Astrocyte of the cerebellum (primary cell): ENCODE measurements around the gene RPS3.

Source experiments
- DNase-seq: peaks from one replicate; pipeline ENCODE4 v3.0.0-alpha.2; 2011; ENCODE audit warnings: low read depth
- H3K4me3 ChIP-seq: 2 replicates; pipeline ENCODE4 v1.5.1; 2011; ENCODE audit warnings: mild to moderate bottlenecking, low read depth, low read length, moderate library complexity
- in situ Hi-C: cut with HindIII; loops from 2 replicates; pipeline ENCODE4 v1.10.0; 2017; ENCODE audit warnings: low sequenced_read_pairs
- TF ChIP-seq, protein P1 (sequence below): IDR thresholded peaks from 2 replicates; pipeline ENCODE4 v1.5.1; 2012; ENCODE audit warnings: low read length, low read depth, moderate library complexity, mild to moderate bottlenecking; ENCODE audit errors: missing control alignments

The RPS3 gene

DNA sequence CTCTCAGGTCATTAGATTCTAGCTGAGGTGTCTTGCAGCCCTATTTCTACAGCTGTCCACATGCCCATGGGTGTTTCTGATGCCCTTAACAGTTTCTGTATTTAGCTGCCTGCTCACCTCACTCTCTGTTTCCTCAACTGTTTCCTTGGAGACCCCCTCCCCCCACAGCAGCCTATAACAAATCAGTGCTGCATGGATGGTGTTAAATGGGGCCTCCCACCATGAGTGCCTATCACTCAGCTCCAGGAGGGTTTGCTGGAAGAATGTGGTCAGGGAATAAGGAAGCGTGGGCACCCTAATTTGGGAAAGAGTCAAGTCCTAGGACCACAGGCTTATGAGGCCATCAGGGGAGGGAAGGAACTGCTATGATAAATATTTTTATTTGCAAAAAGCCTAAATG is 25.1 kb downstream of the RPS3 start:
- TF ChIP-seq, protein P1, sequence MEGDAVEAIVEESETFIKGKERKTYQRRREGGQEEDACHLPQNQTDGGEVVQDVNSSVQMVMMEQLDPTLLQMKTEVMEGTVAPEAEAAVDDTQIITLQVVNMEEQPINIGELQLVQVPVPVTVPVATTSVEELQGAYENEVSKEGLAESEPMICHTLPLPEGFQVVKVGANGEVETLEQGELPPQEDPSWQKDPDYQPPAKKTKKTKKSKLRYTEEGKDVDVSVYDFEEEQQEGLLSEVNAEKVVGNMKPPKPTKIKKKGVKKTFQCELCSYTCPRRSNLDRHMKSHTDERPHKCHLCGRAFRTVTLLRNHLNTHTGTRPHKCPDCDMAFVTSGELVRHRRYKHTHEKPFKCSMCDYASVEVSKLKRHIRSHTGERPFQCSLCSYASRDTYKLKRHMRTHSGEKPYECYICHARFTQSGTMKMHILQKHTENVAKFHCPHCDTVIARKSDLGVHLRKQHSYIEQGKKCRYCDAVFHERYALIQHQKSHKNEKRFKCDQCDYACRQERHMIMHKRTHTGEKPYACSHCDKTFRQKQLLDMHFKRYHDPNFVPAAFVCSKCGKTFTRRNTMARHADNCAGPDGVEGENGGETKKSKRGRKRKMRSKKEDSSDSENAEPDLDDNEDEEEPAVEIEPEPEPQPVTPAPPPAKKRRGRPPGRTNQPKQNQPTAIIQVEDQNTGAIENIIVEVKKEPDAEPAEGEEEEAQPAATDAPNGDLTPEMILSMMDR: no peak
- no peak overlapping the region for H3K4me3 ChIP-seq
- in situ Hi-C loops: no loop called here
- no peak for DNase-seq

DNA sequence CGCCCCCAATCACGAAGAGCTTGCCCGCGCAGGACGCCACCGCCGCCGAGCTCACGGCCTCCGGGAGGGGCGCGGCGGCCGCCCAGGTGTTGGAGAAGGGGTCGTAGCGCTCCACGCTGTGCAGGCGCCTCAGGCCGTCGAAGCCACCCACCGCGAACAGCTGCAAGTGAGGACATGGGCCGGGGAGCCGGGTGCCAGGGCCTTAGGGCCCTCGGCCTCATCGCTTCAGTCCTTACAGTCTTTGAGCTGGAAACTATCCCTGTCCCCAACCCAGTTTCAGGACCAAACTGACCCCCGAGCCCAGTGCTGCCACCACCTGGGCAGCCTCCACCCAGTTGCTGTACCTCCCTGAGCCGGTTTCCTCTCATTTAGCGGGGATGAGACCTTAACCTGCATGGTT is 26.1 kb downstream of the RPS3 start:
- no peak overlapping the region for H3K4me3 ChIP-seq
- no peak for DNase-seq
- TF ChIP-seq, protein P1: peak; percentile 20
- in situ Hi-C loops: no loop called here

DNA sequence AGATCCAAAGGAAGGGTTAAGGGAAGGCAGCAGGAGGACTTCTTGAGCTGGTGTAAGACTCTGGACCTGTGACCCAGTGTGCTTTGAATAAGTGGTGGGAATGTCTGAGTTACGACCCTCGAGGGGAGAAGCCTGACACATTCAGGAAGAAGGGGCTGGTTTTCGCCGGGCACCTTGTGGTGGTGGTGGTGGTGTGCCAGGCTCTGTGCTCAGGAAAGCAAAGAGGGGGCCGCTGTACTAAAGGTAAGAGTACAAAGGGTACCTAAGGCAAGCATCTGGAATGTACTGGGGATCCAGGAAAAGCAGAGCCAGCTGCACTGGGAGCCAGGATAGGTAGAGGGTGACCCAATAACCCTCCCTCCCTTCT is 27.4 kb downstream of the RPS3 start:
- no peak overlapping the region for H3K4me3 ChIP-seq
- TF ChIP-seq, protein P1: no peak
- no peak for DNase-seq
- in situ Hi-C loops: no loop called here

DNA sequence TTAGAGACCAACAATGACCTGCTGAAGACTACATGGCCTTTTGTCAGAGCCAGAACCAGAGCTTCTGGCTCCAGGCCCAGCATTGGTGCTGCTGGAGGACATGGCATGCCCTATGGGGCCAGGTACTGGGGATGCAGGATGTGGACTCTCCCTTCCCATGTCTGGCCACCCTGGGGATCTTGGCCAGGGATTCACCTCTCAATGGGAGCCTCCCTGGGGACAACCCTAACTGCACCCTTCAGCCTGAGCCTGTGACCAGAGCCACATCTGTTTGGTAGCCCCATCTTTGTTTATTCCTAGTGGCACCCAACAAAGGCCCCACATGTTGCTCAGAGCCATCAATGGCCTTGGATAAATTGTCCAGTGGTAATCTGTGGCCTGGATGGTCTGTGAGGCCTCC is 27.9 kb downstream of the RPS3 start:
- no peak overlapping the region for H3K4me3 ChIP-seq
- no peak for DNase-seq
- in situ Hi-C loops: no loop called here
- TF ChIP-seq, protein P1: no peak

DNA sequence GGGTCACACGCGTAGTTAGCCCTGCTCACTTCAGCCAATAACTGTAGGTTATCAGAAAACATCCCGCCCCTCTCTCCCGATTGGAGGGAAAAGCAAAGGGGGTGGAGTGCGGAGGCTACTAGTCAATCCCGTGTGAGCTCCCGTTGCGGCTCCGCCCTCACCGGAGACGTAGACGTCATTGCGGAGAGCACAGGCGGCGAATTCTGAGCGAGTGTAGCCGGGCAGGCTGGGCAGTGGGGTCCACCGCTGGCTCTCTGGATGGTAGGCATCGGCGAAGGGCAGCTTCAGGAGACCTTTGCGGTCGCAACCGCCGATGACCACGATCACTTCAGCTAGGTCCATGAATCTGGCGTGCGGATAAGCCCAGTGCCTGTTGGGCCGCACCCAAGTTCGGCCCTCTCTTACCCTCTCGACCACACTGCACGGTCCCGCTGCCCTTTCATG is 29.0 kb downstream of the RPS3 start:
- DNase-seq: peak; percentile 67
- in situ Hi-C loops: no loop called here
- peak overlapping the region; percentile 19 for H3K4me3 ChIP-seq
- TF ChIP-seq, protein P1: no peak

DNA sequence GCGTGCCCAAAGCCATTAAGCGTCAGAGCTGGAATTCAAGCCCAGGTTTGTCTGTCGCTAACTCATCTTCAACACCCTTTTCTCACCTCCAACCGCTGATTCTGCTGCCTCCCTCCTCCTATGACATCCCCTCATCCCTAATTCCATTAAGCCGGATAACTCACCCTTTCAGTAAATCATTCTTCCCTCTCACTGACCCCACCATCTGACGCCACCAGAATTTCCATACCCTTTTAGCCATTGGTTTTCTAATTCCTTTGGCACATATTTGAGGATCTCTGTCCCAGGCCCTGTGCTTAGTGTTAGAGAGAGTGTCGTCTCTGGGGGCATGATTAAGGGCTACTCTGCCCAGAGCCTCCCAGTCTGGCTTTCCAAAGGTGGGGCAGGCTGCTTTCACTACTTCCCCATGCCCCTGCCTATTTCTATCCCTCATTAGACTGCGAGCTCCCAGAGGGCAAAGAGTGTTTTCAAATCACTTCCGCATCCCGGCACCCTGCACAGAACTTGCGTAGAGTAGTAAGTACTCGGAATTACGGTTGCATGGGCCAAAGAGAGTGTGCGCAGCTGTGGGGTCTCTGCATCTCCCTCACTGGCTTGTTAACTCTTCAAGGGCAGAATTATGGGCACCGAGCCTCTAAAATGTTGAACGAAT is 29.8 kb downstream of the RPS3 start:
- in situ Hi-C loops: no loop called here
- TF ChIP-seq, protein P1: no peak
- no peak overlapping the region for H3K4me3 ChIP-seq
- no peak for DNase-seq

DNA sequence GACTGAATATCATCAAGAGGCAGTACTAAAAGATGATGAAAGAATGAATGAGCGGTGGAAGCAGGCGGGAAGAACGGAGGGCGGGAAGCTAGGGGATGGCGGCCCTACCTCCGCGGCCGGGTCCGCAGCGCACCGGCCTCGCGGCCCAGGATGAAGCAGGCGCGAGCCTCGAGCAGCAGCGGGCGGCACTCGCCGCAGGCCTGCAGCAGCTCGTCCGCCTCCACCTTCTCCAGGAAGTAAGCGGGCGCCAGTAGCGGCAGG is 30.3 kb downstream of the RPS3 start:
- H3K4me3 ChIP-seq: no peak overlapping the region
- TF ChIP-seq, protein P1: no peak
- in situ Hi-C loops: no loop called here
- no peak for DNase-seq
